Endothelial cell of umbilical vein (primary cell): ENCODE data around the gene GUCD1. TPM values are rescaled to one million over a fixed set of nuclear protein-coding genes. Genes with fewer than 3 reads are reported as not detected.

ENCODE experiments used
- BruUV-seq: library from RNA; stranded (reverse); fragments of 400-500 nt; replicated peaks from 2 replicates; lab custom pipeline; 2021; lab: Mats Ljungman, UMichigan
- CTCF ChIA-PET: fragments of 300-600, 350-600 bp; sonication (Branson Sonifier 250); formaldehyde crosslinking; loops from one replicate; lab custom pipeline; 2021; ENCODE audit warnings: antibody characterized with exemption, inconsistent platforms; lab: Charles Lee
- POLR2A ChIA-PET: fragments of 300-600, 350-600 bp; sonication (Branson Sonifier 250); formaldehyde crosslinking; loops from one replicate; lab custom pipeline; 2021; ENCODE audit warnings: antibody characterized with exemption, inconsistent platforms; lab: Charles Lee
- DNase-seq: peaks from one replicate; pipeline ENCODE4 v3.0.0-alpha.2; 2011; ENCODE audit warnings: low read depth, low spot score
- FAIRE-seq: peaks from 2 replicates; lab custom pipeline; 2011; peaks lifted over from hg19 to GRCh38; lab: Jason Lieb, UNC
- H2AFZ ChIP-seq: 2 replicates; pipeline ENCODE4 v1.6.0; 2012; ENCODE audit warnings: low read depth, low read length, control low read depth, inconsistent platforms
- H3K27ac ChIP-seq: 2 replicates; pipeline ENCODE4 v1.5.1; 2011; ENCODE audit warnings: low read depth, mild to moderate bottlenecking, control low read depth, low read length, moderate library complexity; ENCODE audit not compliant: insufficient read depth
- H3K27me3 ChIP-seq, 2 experiments: 2 replicates each; pipeline versions ENCODE4 v1.6.0 to v1.6.1; 2011; ENCODE audit warnings: low read length in 2 of 2, mixed read lengths in 1 of 2; ENCODE audit not compliant: control insufficient read depth in 2 of 2, insufficient read depth in 2 of 2
- H3K36me3 ChIP-seq, 2 experiments: 2 replicates in 1 of 2; 3 replicates in 1 of 2; pipeline ENCODE4 v1.5.1; 2011; ENCODE audit warnings: low read length in 2 of 2, mild to moderate bottlenecking in 1 of 2, moderate library complexity in 1 of 2; ENCODE audit not compliant: control insufficient read depth in 2 of 2, insufficient read depth in 2 of 2; ENCODE audit errors: extremely low read depth in 1 of 2
- H3K4me1 ChIP-seq: 3 replicates; pipeline ENCODE4 v1.5.1; 2011; ENCODE audit warnings: mild to moderate bottlenecking, low read length; ENCODE audit not compliant: control insufficient read depth, insufficient read depth; ENCODE audit errors: extremely low read depth
- H3K4me2 ChIP-seq: 2 replicates; pipeline ENCODE4 v1.6.1; 2011; ENCODE audit warnings: low read length, control low read depth, mixed read lengths; ENCODE audit not compliant: insufficient read depth
- H3K4me3 ChIP-seq, 3 experiments: fragments of 200-600 bp in 1 of 3; sonication (generic), shearing (Covaris generic) in 1 of 3; replicated peaks in 1 of 3; 2 replicates each; pipeline ENCODE4 v1.5.1; 2011 to 2016; ENCODE audit warnings: control low read depth in 3 of 3, low read length in 3 of 3, mild to moderate bottlenecking in 2 of 3, inconsistent platforms in 1 of 3, low read depth in 1 of 3, moderate library complexity in 1 of 3; ENCODE audit not compliant: insufficient read depth in 1 of 3
- H3K79me2 ChIP-seq: 2 replicates; pipeline ENCODE4 v1.6.0; 2012; ENCODE audit warnings: low read length, inconsistent platforms; ENCODE audit not compliant: control insufficient read depth, insufficient read depth
- H3K9ac ChIP-seq: replicated peaks from 2 replicates; pipeline ENCODE3; 2011; ENCODE audit warnings: low read length, control low read depth; ENCODE audit not compliant: insufficient read depth; ENCODE audit errors: extremely low read depth
- H3K9me1 ChIP-seq: replicated peaks from 3 replicates; pipeline ENCODE4 v1.6.0; 2011; ENCODE audit warnings: mild to moderate bottlenecking, low read length; ENCODE audit not compliant: control insufficient read depth, insufficient read depth; ENCODE audit errors: extremely low read depth
- H3K9me3 ChIP-seq: replicated peaks from 2 replicates; pipeline ENCODE4 v1.5.1; 2012; ENCODE audit warnings: low read length, inconsistent platforms; ENCODE audit not compliant: control insufficient read depth, insufficient read depth
- H4K20me1 ChIP-seq: replicated peaks from 2 replicates; pipeline ENCODE3; 2011; ENCODE audit warnings: mild to moderate bottlenecking, low read length; ENCODE audit not compliant: control insufficient read depth, insufficient read depth; ENCODE audit errors: extremely low read depth
- EZH2 ChIP-seq: IDR thresholded peaks from 2 replicates; pipeline ENCODE4 v1.6.1; 2012; ENCODE audit warnings: borderline replicate concordance, low read depth, mild to moderate bottlenecking, moderate library complexity, low read length, inconsistent platforms; ENCODE audit not compliant: severe bottlenecking
- FOS ChIP-seq: IDR thresholded peaks from 2 replicates; pipeline ENCODE4 v1.6.1; 2011; ENCODE audit warnings: mild to moderate bottlenecking, low read length, moderate library complexity, borderline replicate concordance; ENCODE audit not compliant: insufficient read depth
- GATA2 ChIP-seq: IDR thresholded peaks from 2 replicates; pipeline ENCODE4 v1.7.0; 2011; ENCODE audit warnings: low read depth, mild to moderate bottlenecking, moderate library complexity, mixed read lengths, low read length; ENCODE audit not compliant: insufficient read length, insufficient read depth
- JUN ChIP-seq: IDR thresholded peaks from 2 replicates; pipeline ENCODE4 v1.6.1; 2011; ENCODE audit warnings: borderline replicate concordance, low read depth; ENCODE audit not compliant: insufficient read length, insufficient read depth
- MYC ChIP-seq: IDR thresholded peaks from one replicate; pipeline ENCODE4 v1.6.1; 2011; ENCODE audit warnings: mild to moderate bottlenecking, low read depth, low read length
- POLR2A ChIP-seq: IDR thresholded peaks from 2 replicates; pipeline ENCODE4 v1.6.1; 2012; ENCODE audit warnings: low read depth, mild to moderate bottlenecking, control low read depth, low read length
- POLR2AphosphoS5 ChIP-seq: IDR thresholded peaks from 2 replicates; pipeline ENCODE4 v1.6.1; 2012; ENCODE audit warnings: low read depth, mild to moderate bottlenecking, control low read depth, low read length, moderate library complexity; ENCODE audit not compliant: insufficient read depth
- dilution Hi-C: fragments of 300-500 bp; cut with MboI; formaldehyde crosslinking; loops from one replicate; pipeline ENCODE4 v1.15.0; 2019; ENCODE audit warnings: low sequenced_read_pairs; ENCODE audit not compliant: extremely low pct_ligation_motif_present
- intact Hi-C: fragments of 100-400 bp; cut with micrococcal nuclease; formaldehyde crosslinking; loops from one replicate; pipeline ENCODE4 v1.10.0; 2022
- polyA plus RNA-seq, 4 experiments: library from polyadenylated mRNA; depleted of rRNA in 3 of 4; stranded (reverse) in 3 of 4; unstranded in 1 of 4; fragments of >200 nt; gene quantifications; 2 replicates each; pipeline versions ENCODE4 v1.2.1 to v1.2.3, GENCODE V29; 2011 to 2012; ENCODE audit warnings: missing spikeins in 1 of 4
- total RNA-seq: library from RNA; stranded (reverse); gene quantifications from 2 replicates; pipeline ENCODE4 v1.2.3, GENCODE V29; 2021
- TF ChIP-seq, protein P1 (sequence below): IDR thresholded peaks from 2 replicates; pipeline ENCODE4 v1.6.1; 2011; ENCODE audit not compliant: insufficient read depth, insufficient read length
- TF ChIP-seq, protein P2 (sequence below), 2 donors: IDR thresholded peaks; 1 replicate in 1 of 2; 2 replicates in 1 of 2; pipeline ENCODE4 v1.5.1; 2011; ENCODE audit warnings: low read length in 2 of 2, mild to moderate bottlenecking in 2 of 2, moderate library complexity in 2 of 2, control low read depth in 1 of 2, inconsistent platforms in 1 of 2, low read depth in 1 of 2; ENCODE audit not compliant: insufficient read depth in 1 of 2; ENCODE audit errors: extremely low read depth in 1 of 2

The GUCD1 gene
- total and polyA plus RNA-seq, 2 donors (not counting 3 experiments of a cell fraction or from before 2014, with no cell fraction given), result 116 to 138 TPM

DNA sequence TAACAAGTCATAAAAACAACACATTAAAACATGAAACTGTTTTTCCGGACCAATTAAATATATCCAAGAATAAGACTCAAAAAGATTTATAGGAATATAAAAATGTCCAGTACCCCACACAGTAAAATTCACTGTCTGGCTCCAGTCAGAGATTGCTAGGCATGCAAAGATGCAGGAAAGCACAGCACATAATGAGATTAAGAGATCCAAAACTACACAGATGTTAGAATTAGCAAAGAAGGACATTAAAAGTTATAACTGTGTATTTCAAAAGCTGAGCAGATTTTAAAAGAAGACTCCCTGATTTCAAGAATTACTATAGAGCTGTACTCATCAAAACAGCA lies 24.3 kb upstream of the GUCD1 start:
- no peaks in the 10 kb centered on the region for H3K9me1 ChIP-seq
- no peak overlapping the region for H3K4me3 ChIP-seq
- H3K9ac ChIP-seq, result no peak overlapping the region
- no peaks in the 10 kb centered on the region for H3K27me3 ChIP-seq
- CTCF ChIA-PET, result no interaction called here
- intact Hi-C loops (no loop called here), dilution Hi-C loops (no loop called here)
- no peaks in the 10 kb centered on the region for H3K9me3 ChIP-seq
- POLR2A ChIA-PET, result no interaction called here
- H3K4me1 ChIP-seq, result no peaks in the 10 kb centered on the region
- no peak overlapping the region for H3K27ac ChIP-seq
- DNase-seq, result no peak
- no peak overlapping the region for H2AFZ ChIP-seq
- FAIRE-seq, result no peak
- H4K20me1 ChIP-seq, result no peaks in the 10 kb centered on the region
- TF ChIP-seq EZH2 (no peak), POLR2A (no peak), MYC (no peak), GATA2 (no peak), POLR2AphosphoS5 (no peak), JUN (no peak), FOS (no peak)
- TF ChIP-seq, protein P1, sequence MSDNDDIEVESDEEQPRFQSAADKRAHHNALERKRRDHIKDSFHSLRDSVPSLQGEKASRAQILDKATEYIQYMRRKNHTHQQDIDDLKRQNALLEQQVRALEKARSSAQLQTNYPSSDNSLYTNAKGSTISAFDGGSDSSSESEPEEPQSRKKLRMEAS, result no peak
- TF ChIP-seq, protein P2, sequence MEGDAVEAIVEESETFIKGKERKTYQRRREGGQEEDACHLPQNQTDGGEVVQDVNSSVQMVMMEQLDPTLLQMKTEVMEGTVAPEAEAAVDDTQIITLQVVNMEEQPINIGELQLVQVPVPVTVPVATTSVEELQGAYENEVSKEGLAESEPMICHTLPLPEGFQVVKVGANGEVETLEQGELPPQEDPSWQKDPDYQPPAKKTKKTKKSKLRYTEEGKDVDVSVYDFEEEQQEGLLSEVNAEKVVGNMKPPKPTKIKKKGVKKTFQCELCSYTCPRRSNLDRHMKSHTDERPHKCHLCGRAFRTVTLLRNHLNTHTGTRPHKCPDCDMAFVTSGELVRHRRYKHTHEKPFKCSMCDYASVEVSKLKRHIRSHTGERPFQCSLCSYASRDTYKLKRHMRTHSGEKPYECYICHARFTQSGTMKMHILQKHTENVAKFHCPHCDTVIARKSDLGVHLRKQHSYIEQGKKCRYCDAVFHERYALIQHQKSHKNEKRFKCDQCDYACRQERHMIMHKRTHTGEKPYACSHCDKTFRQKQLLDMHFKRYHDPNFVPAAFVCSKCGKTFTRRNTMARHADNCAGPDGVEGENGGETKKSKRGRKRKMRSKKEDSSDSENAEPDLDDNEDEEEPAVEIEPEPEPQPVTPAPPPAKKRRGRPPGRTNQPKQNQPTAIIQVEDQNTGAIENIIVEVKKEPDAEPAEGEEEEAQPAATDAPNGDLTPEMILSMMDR (IDR thresholded peaks at IDR 0.05; ENCODE audit: extremely low read depth in 1 of 2, insufficient read depth in 1 of 2, low read depth in 1 of 2, low read length in 2 of 2), result no peak
- no peaks in the 10 kb centered on the region for H3K79me2 ChIP-seq
- BruUV-seq, result no TSS peak
- peaks cover 0 to 2% of the 10 kb centered on the region in 2 experiments for H3K36me3 ChIP-seq
- H3K4me2 ChIP-seq, result no peak overlapping the region
